IMR-90 (cell line): ENCODE results near the gene SYCP2. TPM values are rescaled to one million over a fixed set of nuclear protein-coding genes. Genes with fewer than 3 reads are reported as not detected.

ENCODE experiments used
- ATAC-seq: fragments of 200-7000 bp; cut with Tn5 transposase; 2 replicates; pipeline ENCODE4 v1.9.1; 2020; ENCODE audit warnings: low read depth, mild to moderate bottlenecking, moderate library complexity
- BruUV-seq: library from RNA; stranded (reverse); fragments of 400-500 nt; replicated peaks from 2 replicates; lab custom pipeline; 2021; lab: Mats Ljungman, UMichigan
- CTCF ChIA-PET: fragments of 300-600 bp; formaldehyde crosslinking; extraction: SDS; loops from one replicate; lab custom pipeline; 2021; ENCODE audit warnings: antibody characterized with exemption; lab: Yijun Ruan, JAX
- POLR2A ChIA-PET: fragments of 300-600 bp; sonication (Branson Sonifier 250); formaldehyde crosslinking; loops from one replicate; lab custom pipeline; 2022; ENCODE audit warnings: antibody characterized with exemption; ENCODE audit not compliant: unreplicated experiment; lab: Charles Lee
- DNase-seq: peaks from one replicate; pipeline ENCODE4 v3.0.0; 2013
- H2AFZ ChIP-seq: replicated peaks from 2 replicates; pipeline ENCODE3; 2013; ENCODE audit warnings: low read length, mild to moderate bottlenecking; ENCODE audit not compliant: poor library complexity
- H2AK5ac ChIP-seq: 2 replicates; pipeline ENCODE4 v1.6.1; 2013; ENCODE audit warnings: low read depth, low read length, inconsistent platforms
- H2AK9ac ChIP-seq: replicated peaks from 2 replicates; pipeline ENCODE3; 2013; ENCODE audit warnings: mild to moderate bottlenecking, low read depth, low read length, moderate library complexity; ENCODE audit not compliant: poor library complexity
- H2BK120ac ChIP-seq: 2 replicates; pipeline ENCODE4 v1.6.1; 2013; ENCODE audit warnings: low read depth, low read length, inconsistent platforms
- H2BK15ac ChIP-seq: 3 replicates; pipeline ENCODE4 v1.6.1; 2013; ENCODE audit warnings: low read depth, low read length, inconsistent platforms
- H2BK20ac ChIP-seq: 2 replicates; pipeline ENCODE4 v1.6.1; 2013; ENCODE audit warnings: low read depth, mild to moderate bottlenecking, inconsistent platforms, low read length, moderate library complexity
- H2BK5ac ChIP-seq: 2 replicates; pipeline ENCODE4 v1.6.1; 2013; ENCODE audit warnings: mild to moderate bottlenecking, low read depth, low read length, inconsistent platforms; ENCODE audit not compliant: poor library complexity, severe bottlenecking
- H3K14ac ChIP-seq: replicated peaks from 2 replicates; pipeline ENCODE4 v1.6.1; 2013; ENCODE audit warnings: low read depth, low read length, inconsistent platforms
- H3K18ac ChIP-seq: 2 replicates; pipeline ENCODE4 v1.6.1; 2013; ENCODE audit warnings: low read depth, low read length, control low read depth
- H3K23ac ChIP-seq: 2 replicates; pipeline ENCODE4 v1.6.1; 2013; ENCODE audit warnings: low read depth, low read length, inconsistent platforms
- H3K27ac ChIP-seq: 2 replicates; pipeline ENCODE4 v1.5.1; 2013; ENCODE audit warnings: mild to moderate bottlenecking, control low read depth, low read length; ENCODE audit not compliant: insufficient read depth
- H3K27me3 ChIP-seq: 2 replicates; pipeline ENCODE4 v1.6.1; 2013; ENCODE audit warnings: low read length; ENCODE audit not compliant: control insufficient read depth, insufficient read depth
- H3K36me3 ChIP-seq: 2 replicates; pipeline ENCODE4 v1.6.1; 2013; ENCODE audit warnings: low read length, mixed read lengths; ENCODE audit not compliant: control insufficient read depth, insufficient read depth
- H3K4ac ChIP-seq: 2 replicates; pipeline ENCODE4 v1.6.1; 2013; ENCODE audit warnings: low read depth, low read length, inconsistent platforms
- H3K4me1 ChIP-seq: 2 replicates; pipeline ENCODE4 v1.6.1; 2013; ENCODE audit warnings: low read length, mixed read lengths; ENCODE audit not compliant: control insufficient read depth, insufficient read depth
- H3K4me2 ChIP-seq: 2 replicates; pipeline ENCODE4 v1.6.1; 2013; ENCODE audit warnings: low read depth, mild to moderate bottlenecking, control low read depth, low read length, moderate library complexity
- H3K4me3 ChIP-seq: 2 replicates; pipeline ENCODE4 v1.5.1; 2013; ENCODE audit warnings: low read depth, mild to moderate bottlenecking, control low read depth, low read length, moderate library complexity; ENCODE audit not compliant: insufficient read depth
- H3K56ac ChIP-seq: 2 replicates; pipeline ENCODE4 v1.6.1; 2013; ENCODE audit warnings: low read length, inconsistent platforms; ENCODE audit not compliant: insufficient read depth; ENCODE audit errors: extremely low read depth
- H3K79me1 ChIP-seq, 2 experiments: 2 replicates each; pipeline ENCODE4 v1.6.1; 2013; ENCODE audit warnings: low read length in 2 of 2, inconsistent platforms in 1 of 2, low read depth in 1 of 2
- H3K9ac ChIP-seq: 2 replicates; pipeline ENCODE4 v1.6.1; 2013; ENCODE audit warnings: low read depth, low read length, control low read depth
- H3K9me1 ChIP-seq: 2 replicates; pipeline ENCODE4 v1.6.1; 2013; ENCODE audit warnings: low read length, inconsistent platforms; ENCODE audit not compliant: insufficient read depth
- H3K9me3 ChIP-seq: 2 replicates; pipeline ENCODE4 v1.6.1; 2013; ENCODE audit warnings: low read length; ENCODE audit not compliant: control insufficient read depth, insufficient read depth
- H4K20me1 ChIP-seq: 2 replicates; pipeline ENCODE4 v1.6.1; 2013; ENCODE audit warnings: low read length, inconsistent platforms; ENCODE audit not compliant: insufficient read depth
- H4K5ac ChIP-seq: 2 replicates; pipeline ENCODE4 v1.6.1; 2013; ENCODE audit warnings: mild to moderate bottlenecking, low read depth, low read length, control low read depth
- H4K8ac ChIP-seq, 2 experiments: 2 replicates each; pipeline ENCODE4 v1.6.1; 2013; ENCODE audit warnings: low read depth in 2 of 2, low read length in 2 of 2, control low read depth in 1 of 2, inconsistent platforms in 1 of 2
- H4K91ac ChIP-seq: 2 replicates; pipeline ENCODE4 v1.6.1; 2013; ENCODE audit warnings: low read depth, low read length, inconsistent platforms; ENCODE audit not compliant: insufficient read depth
- BHLHE40 ChIP-seq: fragments of 150-350 bp; IDR thresholded peaks from 2 replicates; pipeline ENCODE4 v1.6.1; 2016; ENCODE audit warnings: mild to moderate bottlenecking, low read depth, low read length
- CHD1 ChIP-seq: IDR thresholded peaks from 2 replicates; pipeline ENCODE4 v1.6.1; 2012; ENCODE audit warnings: low read depth, low read length, improper control_type of control experiment
- MAFK ChIP-seq: IDR thresholded peaks from 2 replicates; pipeline ENCODE4 v1.6.1; 2012; ENCODE audit warnings: low read depth, low read length, improper control_type of control experiment
- MAZ ChIP-seq: IDR thresholded peaks from 2 replicates; pipeline ENCODE4 v1.6.1; 2012; ENCODE audit warnings: low read depth, mild to moderate bottlenecking, low read length, improper control_type of control experiment, moderate library complexity, borderline replicate concordance
- NFE2L2 ChIP-seq: fragments of 150-350 bp; IDR thresholded peaks from 2 replicates; pipeline ENCODE4 v1.6.1; 2016; ENCODE audit warnings: low read depth, mild to moderate bottlenecking, low read length
- POLR2A ChIP-seq: IDR thresholded peaks from 2 replicates; pipeline ENCODE4 v1.6.1; 2012; ENCODE audit warnings: mild to moderate bottlenecking, low read depth, low read length
- RAD21 ChIP-seq: IDR thresholded peaks from 2 replicates; pipeline ENCODE4 v1.6.1; 2012; ENCODE audit warnings: low read length, improper control_type of control experiment
- SMC3 ChIP-seq: fragments of 150-350 bp; IDR thresholded peaks from 2 replicates; pipeline ENCODE4 v1.6.1; 2016; ENCODE audit warnings: low read depth, mild to moderate bottlenecking, antibody characterized with exemption, low read length, moderate library complexity
- WGBS, 2 experiments: methylation state at CpG; one replicate each; pipeline versions ENCODE4 v1.1.5 to v1.1.7; 2013; ENCODE audit warnings: missing lambda C conversion rate in 2 of 2; ENCODE audit not compliant: insufficient read length in 1 of 2; ENCODE audit errors: extremely low coverage in 2 of 2; 5-methylcytosine and 5-hydroxymethylcytosine counted together
- dilution Hi-C: fragments of 300-500 bp; cut with HindIII; formaldehyde crosslinking; loops from one replicate; pipeline ENCODE4 v1.14.3; 2018; ENCODE audit warnings: low sequenced_read_pairs; ENCODE audit not compliant: unreplicated experiment
- in situ Hi-C: fragments of 300-500 bp; cut with MboI; formaldehyde crosslinking; loops from 3 replicates; pipeline ENCODE4 v1.14.3; 2019; ENCODE audit warnings: low sequenced_read_pairs, inconsistent platforms, mixed read lengths
- intact Hi-C: fragments of 100-400 bp; cut with micrococcal nuclease; formaldehyde crosslinking; loops from 2 replicates; pipeline ENCODE4 v1.10.0; 2022
- polyA plus RNA-seq, 3 experiments: library from polyadenylated mRNA; depleted of rRNA; stranded (reverse); fragments of >200 nt; gene quantifications; 2 replicates each; pipeline ENCODE4 v1.2.3, GENCODE V29; 2012; ENCODE audit warnings: low replicate concordance in 1 of 3
- total RNA-seq: library from RNA; depleted of rRNA; stranded (reverse); fragments of >200 nt; gene quantifications from 2 replicates; pipeline ENCODE4 v1.2.3, GENCODE V29; 2012
- TF ChIP-seq, protein P1 (sequence below): fragments of 150-350 bp; IDR thresholded peaks from 2 replicates; pipeline ENCODE4 v1.6.1; 2016; ENCODE audit warnings: low read depth, mild to moderate bottlenecking, low read length, moderate library complexity, borderline replicate concordance
- TF ChIP-seq, protein P2 (sequence below): fragments of 150-350 bp; IDR thresholded peaks from 2 replicates; pipeline ENCODE4 v1.6.1; 2017; ENCODE audit warnings: mild to moderate bottlenecking, antibody characterized with exemption, low read length, low read depth

SYCP2 gene
- total and polyA plus RNA-seq, 2 of the 4 experiments (the other 2 are of a cell fraction) = 0.18 to 0.31 TPM

DNA sequence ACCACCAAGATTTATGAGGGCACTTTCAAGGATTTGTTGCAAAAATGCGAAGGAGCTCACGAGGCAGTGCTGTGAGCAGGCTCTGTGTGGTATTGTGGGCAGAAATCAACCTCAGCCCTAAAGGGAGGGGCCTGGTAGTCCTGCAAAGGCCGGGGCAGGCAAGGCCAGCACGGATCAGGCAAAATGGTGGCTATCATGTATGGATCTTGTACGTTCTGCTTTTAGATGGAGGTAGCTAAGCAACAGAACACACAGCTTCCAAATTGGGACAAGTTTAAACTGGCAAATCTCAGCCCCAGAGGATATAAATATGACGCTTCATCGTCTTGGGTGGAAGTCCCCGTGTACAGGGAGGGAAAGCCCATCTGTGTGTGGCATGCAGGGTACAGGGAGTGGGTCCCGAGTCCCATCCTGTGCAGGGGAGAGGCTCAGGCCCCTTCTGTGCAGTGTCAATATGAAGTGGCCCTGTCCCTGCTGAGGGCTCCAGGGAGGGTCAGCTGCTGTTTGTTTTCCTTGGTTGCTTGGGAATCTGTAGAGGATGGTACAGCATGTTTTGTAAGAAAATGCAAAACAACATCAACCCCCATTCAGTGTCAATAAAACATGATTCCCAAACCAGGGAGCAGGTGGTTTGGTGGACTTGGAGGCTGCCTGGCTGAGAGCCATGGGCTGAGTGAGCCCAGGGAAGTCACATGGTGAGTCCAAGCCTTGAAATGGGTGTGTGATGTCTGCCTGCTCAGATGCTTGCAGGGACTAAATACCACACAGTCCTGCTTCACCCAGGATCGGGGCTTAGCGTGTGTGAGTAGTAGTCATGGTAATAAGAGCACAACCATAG is 113.0 kb downstream of the SYCP2 start:
- no peaks in the 10 kb centered on the region for H3K36me3 ChIP-seq
- H2AFZ ChIP-seq = no peak overlapping the region
- H2AK5ac ChIP-seq = no peak overlapping the region
- no peak overlapping the region for H3K27ac ChIP-seq
- intact Hi-C loops (no loop called here), in situ Hi-C loops (no loop called here), dilution Hi-C loops (no loop called here)
- no peak overlapping the region for H2BK20ac ChIP-seq
- no TSS peak for BruUV-seq
- no peak overlapping the region for H3K56ac ChIP-seq
- DNase-seq = no peak
- no peaks in the 10 kb centered on the region for H3K79me1 ChIP-seq
- ChIA-PET CTCF (no interaction called here), POLR2A (no interaction called here)
- H3K27me3 ChIP-seq = no peaks in the 10 kb centered on the region
- TF ChIP-seq, protein P1, sequence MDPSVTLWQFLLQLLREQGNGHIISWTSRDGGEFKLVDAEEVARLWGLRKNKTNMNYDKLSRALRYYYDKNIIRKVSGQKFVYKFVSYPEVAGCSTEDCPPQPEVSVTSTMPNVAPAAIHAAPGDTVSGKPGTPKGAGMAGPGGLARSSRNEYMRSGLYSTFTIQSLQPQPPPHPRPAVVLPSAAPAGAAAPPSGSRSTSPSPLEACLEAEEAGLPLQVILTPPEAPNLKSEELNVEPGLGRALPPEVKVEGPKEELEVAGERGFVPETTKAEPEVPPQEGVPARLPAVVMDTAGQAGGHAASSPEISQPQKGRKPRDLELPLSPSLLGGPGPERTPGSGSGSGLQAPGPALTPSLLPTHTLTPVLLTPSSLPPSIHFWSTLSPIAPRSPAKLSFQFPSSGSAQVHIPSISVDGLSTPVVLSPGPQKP = no peak
- TF ChIP-seq POLR2A (no peak), MAFK (no peak), SMC3 (no peak), NFE2L2 (no peak), BHLHE40 (no peak), CHD1 (no peak), MAZ (no peak), RAD21 (no peak)
- TF ChIP-seq, protein P2, sequence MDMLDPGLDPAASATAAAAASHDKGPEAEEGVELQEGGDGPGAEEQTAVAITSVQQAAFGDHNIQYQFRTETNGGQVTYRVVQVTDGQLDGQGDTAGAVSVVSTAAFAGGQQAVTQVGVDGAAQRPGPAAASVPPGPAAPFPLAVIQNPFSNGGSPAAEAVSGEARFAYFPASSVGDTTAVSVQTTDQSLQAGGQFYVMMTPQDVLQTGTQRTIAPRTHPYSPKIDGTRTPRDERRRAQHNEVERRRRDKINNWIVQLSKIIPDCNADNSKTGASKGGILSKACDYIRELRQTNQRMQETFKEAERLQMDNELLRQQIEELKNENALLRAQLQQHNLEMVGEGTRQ = no peak
- ATAC-seq = no peak
- no peak overlapping the region for H2AK9ac ChIP-seq
- H4K5ac ChIP-seq = no peak overlapping the region
- H4K20me1 ChIP-seq = no peaks in the 10 kb centered on the region
- H4K91ac ChIP-seq = no peak overlapping the region
- no peaks in the 10 kb centered on the region for H3K4me1 ChIP-seq
- no peak overlapping the region for H3K14ac ChIP-seq
- no peak overlapping the region for H3K4me2 ChIP-seq
- H3K9me3 ChIP-seq = peaks cover 11% of the 10 kb centered on the region; the same call in 1 of the 2 replicates
- H2BK15ac ChIP-seq = no peak overlapping the region
- 41% methylated on average over 4 of the region's 11 CpGs; no CpG with 5 or more reads in 1 of the 2 experiments for WGBS, 2 experiments
- no peak overlapping the region for H4K8ac ChIP-seq
- H2BK5ac ChIP-seq = no peak overlapping the region
- H3K4ac ChIP-seq = no peak overlapping the region
- H2BK120ac ChIP-seq = no peak overlapping the region
- H3K9me1 ChIP-seq = no peaks in the 10 kb centered on the region
- H3K9ac ChIP-seq = no peak overlapping the region
- no peak overlapping the region for H3K23ac ChIP-seq
- no peak overlapping the region for H3K4me3 ChIP-seq
- no peak overlapping the region for H3K18ac ChIP-seq
